ENCODE data around the gene LRAT.

- TF ChIP-seq CTCF (IDR thresholded peaks at IDR 0.05; ENCODE audit: low read depth, low read length): no peak
- TF ChIP-seq EZH2phosphoT487 (IDR thresholded peaks at IDR 0.05; ENCODE audit: low read depth): no peak
Observed at GRCh38 chr4:154757713-154758112, 13.9 kb downstream of the LRAT start.
